Natural killer cell (primary cell): ENCODE data around the gene CHID1. TPM values are rescaled to one million over a fixed set of nuclear protein-coding genes. Genes with fewer than 3 reads are reported as not detected.

Experiments
- ATAC-seq, 3 donors: fragments of 150-1000 bp in 2 of 3; fragments of 200-7000 bp in 1 of 3; cut with Tn5 transposase; 1 replicate in 1 of 3; 2 replicates in 2 of 3; pipeline ENCODE4 v1.10.0; 2021; ENCODE audit warnings: mild to moderate bottlenecking in 2 of 3, moderate library complexity in 2 of 3
- DNase-seq, 2 donors: peaks; one replicate each; pipeline versions ENCODE4 v3.0.0 to v3.0.0-alpha.2; 2013 to 2021; ENCODE audit warnings: mixed read lengths in 1 of 2
- H3K27ac ChIP-seq: one replicate; pipeline ENCODE4 v1.5.1; 2013; ENCODE audit warnings: mild to moderate bottlenecking, low read length
- H3K27me3 ChIP-seq: one replicate; pipeline ENCODE4 v1.6.1; 2013; ENCODE audit warnings: low read length; ENCODE audit not compliant: control insufficient read depth, insufficient read depth
- H3K36me3 ChIP-seq: one replicate; pipeline ENCODE4 v1.6.1; 2013; ENCODE audit warnings: low read length; ENCODE audit not compliant: control insufficient read depth, insufficient read depth
- H3K4me1 ChIP-seq: one replicate; pipeline ENCODE4 v1.6.1; 2013; ENCODE audit warnings: low read length; ENCODE audit not compliant: control insufficient read depth, insufficient read depth
- H3K4me3 ChIP-seq: one replicate; pipeline ENCODE4 v1.5.1; 2013; ENCODE audit warnings: low read length
- H3K9me3 ChIP-seq: one replicate; pipeline ENCODE4 v1.6.1; 2013; ENCODE audit warnings: low read length; ENCODE audit not compliant: control insufficient read depth, insufficient read depth
- H3K27ac Mint-ChIP-seq, 2 donors: one replicate each; pipeline ENCODE4 v1.8.0; 2022; ENCODE audit warnings: mild to moderate bottlenecking in 2 of 2, mixed read lengths in 2 of 2, moderate library complexity in 1 of 2
- H3K27me3 Mint-ChIP-seq, 2 donors: one replicate each; pipeline ENCODE4 v1.8.0; 2022; ENCODE audit warnings: low read depth in 2 of 2, mixed read lengths in 2 of 2
- H3K36me3 Mint-ChIP-seq: one replicate; pipeline ENCODE4 v1.8.0; 2022; ENCODE audit warnings: mixed read lengths
- H3K4me1 Mint-ChIP-seq, 2 donors: one replicate each; pipeline ENCODE4 v1.8.0; 2022; ENCODE audit warnings: mixed read lengths in 2 of 2
- H3K4me3 Mint-ChIP-seq: one replicate; pipeline ENCODE4 v1.8.0; 2022; ENCODE audit warnings: mild to moderate bottlenecking, moderate library complexity, mixed read lengths
- H3K9me3 Mint-ChIP-seq, 2 donors: one replicate each; pipeline ENCODE4 v1.8.0; 2022; ENCODE audit warnings: mixed read lengths in 2 of 2
- WGBS: methylation state at CpG from one replicate; pipeline ENCODE4 v1.1.7; 2013; ENCODE audit warnings: missing lambda C conversion rate; ENCODE audit not compliant: insufficient coverage; 5-methylcytosine and 5-hydroxymethylcytosine counted together
- intact Hi-C: fragments of 100-400 bp; cut with micrococcal nuclease; formaldehyde crosslinking; loops from one replicate; pipeline ENCODE4 v1.14.2; 2022
- total RNA-seq, 4 donors: library from RNA; stranded (reverse); fragments of 120-200 nt in 1 of 4; gene quantifications; one replicate each; pipeline versions ENCODE4 v1.2.3 to v1.2.4, GENCODE V29; 2013 to 2022
- TF ChIP-seq, protein P1 (sequence below): fragments of 200-600 bp; IDR thresholded peaks from one replicate; pipeline ENCODE4 v1.8.0; 2022; ENCODE audit warnings: antibody characterized with exemption

The CHID1 gene
- total RNA-seq, 3 donors from 2014 or later (not counting 1 experiment from before 2014, with no cell fraction given), result 32.6 to 40.3 (median 33.2) TPM

- Mint-ChIP-seq H3K27me3 (no peaks in the 10 kb centered on the region), H3K27ac (peak overlapping the region; percentile 2 to 25), H3K4me1 (peaks cover 7 to 10% of the 10 kb centered on the region in 2 donors), H3K4me3 (no peak overlapping the region), H3K9me3 (no peaks in the 10 kb centered on the region), H3K36me3 (no peaks in the 10 kb centered on the region)
- Histone ChIP-seq H3K4me3 (no peak overlapping the region), H3K36me3 (peaks cover 55% of the 10 kb centered on the region), H3K27ac (no peak overlapping the region), H3K4me1 (no peaks in the 10 kb centered on the region), H3K9me3 (no peaks in the 10 kb centered on the region), H3K27me3 (no peaks in the 10 kb centered on the region)
- ATAC-seq, result no peak
- TF ChIP-seq, protein P1, sequence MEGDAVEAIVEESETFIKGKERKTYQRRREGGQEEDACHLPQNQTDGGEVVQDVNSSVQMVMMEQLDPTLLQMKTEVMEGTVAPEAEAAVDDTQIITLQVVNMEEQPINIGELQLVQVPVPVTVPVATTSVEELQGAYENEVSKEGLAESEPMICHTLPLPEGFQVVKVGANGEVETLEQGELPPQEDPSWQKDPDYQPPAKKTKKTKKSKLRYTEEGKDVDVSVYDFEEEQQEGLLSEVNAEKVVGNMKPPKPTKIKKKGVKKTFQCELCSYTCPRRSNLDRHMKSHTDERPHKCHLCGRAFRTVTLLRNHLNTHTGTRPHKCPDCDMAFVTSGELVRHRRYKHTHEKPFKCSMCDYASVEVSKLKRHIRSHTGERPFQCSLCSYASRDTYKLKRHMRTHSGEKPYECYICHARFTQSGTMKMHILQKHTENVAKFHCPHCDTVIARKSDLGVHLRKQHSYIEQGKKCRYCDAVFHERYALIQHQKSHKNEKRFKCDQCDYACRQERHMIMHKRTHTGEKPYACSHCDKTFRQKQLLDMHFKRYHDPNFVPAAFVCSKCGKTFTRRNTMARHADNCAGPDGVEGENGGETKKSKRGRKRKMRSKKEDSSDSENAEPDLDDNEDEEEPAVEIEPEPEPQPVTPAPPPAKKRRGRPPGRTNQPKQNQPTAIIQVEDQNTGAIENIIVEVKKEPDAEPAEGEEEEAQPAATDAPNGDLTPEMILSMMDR, result no peak
- intact Hi-C loops, result no loop called here
- no peak for DNase-seq
- WGBS, result 90% methylated on average over 19 of the region's 19 CpGs
Measured at GRCh38 chr11:901452-902061, 9.1 kb downstream of the CHID1 start.

DNA sequence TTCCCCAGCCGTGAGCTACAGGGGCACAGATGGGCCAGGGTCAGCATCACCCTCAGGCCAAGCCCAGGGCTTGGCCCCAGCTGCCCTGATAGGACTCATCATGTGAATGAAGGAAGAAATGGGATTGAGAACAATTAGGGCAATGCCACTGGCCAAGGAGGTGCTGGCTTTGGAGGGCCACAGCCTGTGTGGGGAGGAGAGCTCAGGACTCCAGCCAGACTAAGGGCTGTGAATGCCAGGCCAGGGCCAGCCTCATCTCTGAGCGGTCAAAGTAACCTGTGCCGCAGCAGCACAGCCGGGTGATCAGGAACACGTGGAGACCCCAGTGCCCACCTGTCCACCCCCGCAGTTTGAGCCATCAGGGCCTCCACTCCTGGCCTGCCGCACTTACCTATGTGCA is 10.1 kb downstream of the CHID1 start:
- H3K36me3 Mint-ChIP-seq, result no peaks in the 10 kb centered on the region
- TF ChIP-seq, protein P1, result no peak
- no peaks in the 10 kb centered on the region for H3K27me3 Mint-ChIP-seq
- Histone ChIP-seq H3K4me1 (no peaks in the 10 kb centered on the region), H3K36me3 (peaks cover 55% of the 10 kb centered on the region), H3K9me3 (no peaks in the 10 kb centered on the region), H3K27ac (no peak overlapping the region), H3K27me3 (no peaks in the 10 kb centered on the region), H3K4me3 (no peak overlapping the region)
- ATAC-seq (no peak), DNase-seq (no peak)
- 92% methylated on average over 7 of the region's 7 CpGs for WGBS
- intact Hi-C loops, result no loop called here
- no peak overlapping the region for H3K4me3 Mint-ChIP-seq
- peaks cover 7 to 10% of the 10 kb centered on the region in 2 donors for H3K4me1 Mint-ChIP-seq
- no peaks in the 10 kb centered on the region for H3K9me3 Mint-ChIP-seq
- H3K27ac Mint-ChIP-seq, result no peak overlapping the region

GRCh38 chr11:899724-900123 is 10.9 kb downstream of the CHID1 start:
- Mint-ChIP-seq H3K9me3 (no peaks in the 10 kb centered on the region), H3K36me3 (no peaks in the 10 kb centered on the region), H3K27ac (no peak overlapping the region), H3K4me1 (peaks cover 7 to 10% of the 10 kb centered on the region in 2 donors), H3K4me3 (no peak overlapping the region), H3K27me3 (no peaks in the 10 kb centered on the region)
- no peaks in the 10 kb centered on the region for H3K27me3 ChIP-seq
- no peaks in the 10 kb centered on the region for H3K9me3 ChIP-seq
- no peak for DNase-seq
- H3K4me1 ChIP-seq, result no peaks in the 10 kb centered on the region
- TF ChIP-seq, protein P1, result no peak
- no peak for ATAC-seq
- 96% methylated on average over 11 of the region's 11 CpGs for WGBS
- peaks cover 55% of the 10 kb centered on the region for H3K36me3 ChIP-seq
- intact Hi-C loops, result no loop called here
- H3K4me3 ChIP-seq, result no peak overlapping the region
- H3K27ac ChIP-seq, result no peak overlapping the region
